C4-2B (cell line): ENCODE measurements around the gene CCT3.

ENCODE experiments used
- CTCF ChIP-seq: fragments of 450-650 bp; conservative IDR thresholded peaks from 2 replicates; pipeline ENCODE4 v1.5.1; 2017; ENCODE audit warnings: mild to moderate bottlenecking
- ZFX ChIP-seq: fragments of 450-650 bp; IDR thresholded peaks from 2 replicates; pipeline ENCODE4 v1.6.1; 2017

- TF ChIP-seq CTCF (no peak), ZFX (no peak)
Observed at GRCh38 chr1:156259805-156260204, 78.3 kb downstream of the CCT3 start.
